Heart left ventricle (tissue), 16 donors: ENCODE results near the gene IGF1R. TPM values are rescaled to one million over a fixed set of nuclear protein-coding genes. Genes with fewer than 3 reads are reported as not detected.

ENCODE experiments used
- ATAC-seq, 4 donors: fragments of 200-7000 bp; cut with Tn5 transposase; one replicate each; pipeline ENCODE4 v1.9.1; 2020 to 2022; ENCODE audit warnings: moderate library complexity in 4 of 4, mild to moderate bottlenecking in 3 of 4, moderate number of reproducible peaks in 1 of 4
- DNase-seq, 5 donors: peaks; one replicate each; pipeline ENCODE4 v3.0.0-alpha.2; 2020
- H3K27ac ChIP-seq, 12 donors: fragments of 200-600 bp; sonication (generic) in 4 of 12; one replicate each; pipeline versions ENCODE4 v1.5.0 to v1.8.0; 2016 to 2022; ENCODE audit warnings: mild to moderate bottlenecking in 2 of 12
- H3K27me3 ChIP-seq, 9 donors: fragments of 200-600 bp; sonication (generic) in 2 of 9; one replicate each; pipeline versions ENCODE4 v1.5.1 to v1.8.0; 2016 to 2022; ENCODE audit warnings: mild to moderate bottlenecking in 3 of 9
- H3K36me3 ChIP-seq, 9 donors: fragments of 200-600 bp; sonication (generic) in 2 of 9; one replicate each; pipeline versions ENCODE4 v1.5.0 to v1.8.0; 2018 to 2022; ENCODE audit warnings: mild to moderate bottlenecking in 2 of 9
- H3K4me1 ChIP-seq, 12 donors: fragments of 200-600 bp; sonication (generic) in 4 of 12; one replicate each; pipeline versions ENCODE4 v1.5.0 to v1.8.0; 2016 to 2022; ENCODE audit warnings: mild to moderate bottlenecking in 3 of 12
- H3K4me3 ChIP-seq, 12 donors: fragments of 200-600 bp; sonication (generic) in 4 of 12; one replicate each; pipeline versions ENCODE4 v1.5.0 to v1.8.0; 2017 to 2022; ENCODE audit warnings: mild to moderate bottlenecking in 9 of 12, moderate library complexity in 4 of 12
- H3K9me3 ChIP-seq, 12 donors: fragments of 200-600 bp; sonication (generic) in 4 of 12; one replicate each; pipeline versions ENCODE4 v1.5.0 to v1.8.0; 2016 to 2022; ENCODE audit warnings: mild to moderate bottlenecking in 1 of 12
- POLR2A ChIP-seq, 2 donors: fragments of 450-650 bp; IDR thresholded peaks; one replicate each; pipeline ENCODE4 v1.6.1; 2017; ENCODE audit warnings: antibody characterized with exemption in 2 of 2, mild to moderate bottlenecking in 2 of 2, moderate library complexity in 2 of 2
- WGBS, 4 donors: extraction: QIAGEN DNeasy Blood & Tissue Kit in 2 of 4; methylation state at CpG; one replicate each; pipeline versions ENCODE4 v1.1.5 to v1.1.7; 2013 to 2018; 5-methylcytosine and 5-hydroxymethylcytosine counted together
- intact Hi-C, 10 donors: fragments of 100-400 bp; cut with DNase I; formaldehyde crosslinking; loops; one replicate each; pipeline versions ENCODE4 v1.11.1 to v1.14.2; 2022
- polyA plus RNA-seq, 2 donors: library from polyadenylated mRNA; stranded (reverse); fragments of 200-250 nt; gene quantifications; one replicate each; pipeline ENCODE4 v1.2.3, GENCODE V29; 2013
- total RNA-seq, 9 donors: library from RNA; depleted of rRNA in 2 of 9; stranded (reverse); fragments of >200 nt in 2 of 9; fragmentation: NEBNext Ultra II Directional in 3 of 9; extraction: Animal tissue kit (Norgen Biotek cat#: 25700) in 3 of 9; gene quantifications; one replicate each; pipeline versions ENCODE4 v1.1.0 to v1.2.4, GENCODE V29; 2016 to 2023
- TF ChIP-seq, protein P1 (sequence below), 12 donors: fragments of 200-600 bp; sonication (generic) in 4 of 12; IDR thresholded peaks; one replicate each; pipeline versions ENCODE4 v1.5.0 to v1.8.0; 2018 to 2022; ENCODE audit warnings: antibody characterized with exemption in 12 of 12, mild to moderate bottlenecking in 5 of 12
- donor health status: ischemic (EF 13 %, LVEDD 7.1; RV severe dilation, severe dysfunction).
- donor health status: healthy with polysubstance abuse.
- donor health status: DM: no; HTN: yes; CAD: no.
- donor health status: DM: no; HTN: no; CAD: no.
- donor health status: ischemic (EF 25% LVEDD 6.9; RV normal size, moderate dysfunction).
- donor health status: ischemic (EF 25% LVEDD 5.7; RV mildly dilated, moderate dysfunction).
- donor health status: healthy.
- donor health status: DM: yes; HTN: yes; CAD: no.
- donor health status: ischemic (EF 35%, LVEDD 5.7; RV mildly dilated, moderate dysfunction).
- donor health status: nonischemic (EF 11% LVEDD 7.7; RV severe dilation, severe dysfunction).
- donor health status: DM: yes; HTN: yes; CAD: no.
- donor health status: PGD.
- donor health status: ischemic (EF 29% LVEDD 5.4; RV normal size, mild dysfunction).
- donor health status: nonischemic (EF 23%, LVEDD 6.1; RV moderate dilation, normal function).

Gene IGF1R
- total and polyA plus RNA-seq, 11 donors = 7.4 to 93.1 (median 40.5) TPM

DNA sequence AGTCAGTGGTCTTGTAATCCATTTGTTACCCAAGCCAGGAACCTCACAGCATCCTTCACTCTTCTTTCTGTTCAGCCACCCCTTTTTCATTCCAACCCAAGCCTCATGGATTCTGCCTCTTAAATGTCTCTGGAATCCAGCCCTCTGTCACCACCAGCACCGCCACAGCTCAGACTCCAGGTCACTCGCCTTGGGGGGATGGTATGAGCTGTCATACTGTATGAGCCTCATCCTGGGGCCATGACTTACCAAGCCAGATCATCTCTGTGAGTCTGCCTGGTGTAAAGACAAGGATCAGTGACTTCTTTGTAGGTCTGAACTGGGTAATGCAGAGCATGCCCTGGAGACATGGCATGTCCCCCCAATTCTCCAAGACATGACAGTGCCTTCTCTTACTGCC lies 279.7 kb downstream of the IGF1R start:
- Histone ChIP-seq H3K9me3 (no peaks in the 10 kb centered on the region), H3K36me3 (peaks cover 0 to 89% (median 61%) of the 10 kb centered on the region in 9 donors), H3K4me1 (peaks cover 0 to 36% (median 11%) of the 10 kb centered on the region in 12 donors), H3K27ac (peak overlapping the region in 5 of 12 donors; percentile 0 to 58 (median 39)), H3K4me3 (no peak overlapping the region), H3K27me3 (no peaks in the 10 kb centered on the region)
- DNase-seq (no peak), ATAC-seq (peak in 2 of 4 donors; percentile 9 to 29)
- 67 to 83% (median 75%) methylated on average over 2 of the region's 2 CpGs for WGBS, 4 donors
- TF ChIP-seq, protein P1, sequence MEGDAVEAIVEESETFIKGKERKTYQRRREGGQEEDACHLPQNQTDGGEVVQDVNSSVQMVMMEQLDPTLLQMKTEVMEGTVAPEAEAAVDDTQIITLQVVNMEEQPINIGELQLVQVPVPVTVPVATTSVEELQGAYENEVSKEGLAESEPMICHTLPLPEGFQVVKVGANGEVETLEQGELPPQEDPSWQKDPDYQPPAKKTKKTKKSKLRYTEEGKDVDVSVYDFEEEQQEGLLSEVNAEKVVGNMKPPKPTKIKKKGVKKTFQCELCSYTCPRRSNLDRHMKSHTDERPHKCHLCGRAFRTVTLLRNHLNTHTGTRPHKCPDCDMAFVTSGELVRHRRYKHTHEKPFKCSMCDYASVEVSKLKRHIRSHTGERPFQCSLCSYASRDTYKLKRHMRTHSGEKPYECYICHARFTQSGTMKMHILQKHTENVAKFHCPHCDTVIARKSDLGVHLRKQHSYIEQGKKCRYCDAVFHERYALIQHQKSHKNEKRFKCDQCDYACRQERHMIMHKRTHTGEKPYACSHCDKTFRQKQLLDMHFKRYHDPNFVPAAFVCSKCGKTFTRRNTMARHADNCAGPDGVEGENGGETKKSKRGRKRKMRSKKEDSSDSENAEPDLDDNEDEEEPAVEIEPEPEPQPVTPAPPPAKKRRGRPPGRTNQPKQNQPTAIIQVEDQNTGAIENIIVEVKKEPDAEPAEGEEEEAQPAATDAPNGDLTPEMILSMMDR (IDR thresholded peaks at IDR 0.05) = no peak
- no peak for TF ChIP-seq POLR2A (IDR thresholded peaks at IDR 0.05)
- intact Hi-C loops = no loop called here

DNA sequence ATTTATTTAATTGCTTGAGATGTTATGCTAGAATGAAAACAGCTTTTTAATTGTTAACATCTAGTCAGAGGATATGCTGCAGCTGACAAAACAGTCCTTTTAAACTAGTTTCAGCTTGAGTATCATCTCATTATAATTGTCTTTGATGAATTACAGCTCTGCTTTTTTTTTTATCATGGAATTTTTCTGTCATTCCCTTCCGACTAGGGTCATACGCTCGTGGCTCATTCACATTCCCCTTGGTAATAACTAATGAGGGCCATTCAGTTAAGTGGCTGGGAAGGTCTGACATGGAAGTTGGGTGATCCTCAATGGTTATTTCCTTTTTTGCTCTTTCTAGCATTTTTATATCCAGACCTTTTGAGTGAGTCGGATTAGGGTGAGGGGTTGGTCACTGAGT lies 282.2 kb downstream of the IGF1R start:
- Histone ChIP-seq H3K9me3 (no peaks in the 10 kb centered on the region), H3K36me3 (peaks cover 0 to 89% (median 61%) of the 10 kb centered on the region in 9 donors), H3K27me3 (no peaks in the 10 kb centered on the region), H3K27ac (no peak overlapping the region), H3K4me1 (peaks cover 0 to 20% (median 3%) of the 10 kb centered on the region in 12 donors), H3K4me3 (no peak overlapping the region)
- WGBS, 4 donors = 86 to 95% (median 90%) methylated on average over 4 of the region's 4 CpGs
- DNase-seq (no peak), ATAC-seq (no peak)
- TF ChIP-seq, protein P1 (IDR thresholded peaks at IDR 0.05) = no peak
- no peak for TF ChIP-seq POLR2A (IDR thresholded peaks at IDR 0.05)
- intact Hi-C loops = loop anchor here in 1 of 10 donors (10.0 kb wide), 1 partner anchor 56 kb away; no protein-coding TSS in a partner anchor

DNA sequence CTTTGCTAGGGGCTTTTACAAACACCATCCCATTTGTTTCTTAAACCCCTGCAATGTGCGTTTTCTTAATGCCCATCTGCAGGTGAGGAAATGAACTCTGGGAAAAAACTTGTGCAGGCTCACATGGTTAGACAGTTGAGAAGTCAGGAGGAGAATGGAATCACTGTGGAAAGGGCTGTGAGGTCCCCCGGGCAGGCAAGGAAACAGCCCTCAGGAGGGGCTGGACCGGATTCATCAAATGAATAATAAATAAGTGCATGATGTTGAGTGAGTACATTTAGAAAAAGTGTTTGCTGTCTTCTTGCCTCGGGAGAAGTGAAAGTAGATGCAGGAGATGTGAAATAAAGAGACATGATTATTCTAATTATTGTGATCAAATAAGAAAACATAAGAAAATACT lies 282.7 kb downstream of the IGF1R start:
- no peaks in the 10 kb centered on the region for H3K27me3 ChIP-seq
- H3K4me3 ChIP-seq = no peak overlapping the region
- H3K9me3 ChIP-seq = no peaks in the 10 kb centered on the region
- TF ChIP-seq, protein P1 (IDR thresholded peaks at IDR 0.05) = no peak
- TF ChIP-seq POLR2A (IDR thresholded peaks at IDR 0.05) = no peak
- ATAC-seq = no peak
- H3K27ac ChIP-seq = no peak overlapping the region
- intact Hi-C loops = loop anchor here in 1 of 10 donors (10.0 kb wide), 1 partner anchor 56 kb away; no protein-coding TSS in a partner anchor
- H3K36me3 ChIP-seq = peaks cover 0 to 89% (median 60%) of the 10 kb centered on the region in 9 donors
- DNase-seq = no peak
- WGBS, 4 donors = 84 to 90% (median 87%) methylated on average over 4 of the region's 4 CpGs
- peaks cover 0 to 20% (median 3%) of the 10 kb centered on the region in 12 donors for H3K4me1 ChIP-seq

DNA sequence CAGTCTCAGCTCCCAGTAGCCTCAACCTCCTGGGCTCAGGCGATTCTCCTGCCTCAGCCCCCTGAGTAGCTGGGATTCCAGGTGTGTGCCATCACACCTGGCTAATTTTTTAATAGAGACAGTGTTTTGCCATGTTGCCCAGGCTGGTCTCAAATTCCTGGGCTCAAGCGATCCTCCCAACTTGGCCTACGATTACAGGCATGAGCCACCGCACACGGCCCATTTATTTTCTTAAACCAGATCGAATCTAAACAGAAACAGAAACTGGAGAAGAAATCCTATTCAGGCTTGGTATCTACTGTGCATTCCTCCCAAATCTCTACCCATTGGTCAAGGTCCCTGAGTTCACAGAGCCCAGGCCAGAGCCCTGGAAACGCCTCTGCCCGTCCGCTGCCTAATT lies 285.1 kb downstream of the IGF1R start:
- Histone ChIP-seq H3K4me1 (peaks cover 0 to under 1% (median 0%) of the 10 kb centered on the region in 12 donors), H3K27ac (no peak overlapping the region), H3K36me3 (peaks cover 0 to 100% (median 59%) of the 10 kb centered on the region in 9 donors), H3K27me3 (no peaks in the 10 kb centered on the region), H3K4me3 (no peak overlapping the region), H3K9me3 (no peaks in the 10 kb centered on the region)
- intact Hi-C loops = loop anchor here in 1 of 10 donors (10.0 kb wide), 1 partner anchor 59 kb away; no protein-coding TSS in a partner anchor
- no peak for ATAC-seq
- no peak for DNase-seq
- TF ChIP-seq POLR2A (IDR thresholded peaks at IDR 0.05) = no peak
- TF ChIP-seq, protein P1 (IDR thresholded peaks at IDR 0.05) = no peak
- WGBS, 4 donors = 93 to 98% (median 94%) methylated on average over 9 of the region's 9 CpGs
